Measurements from ENCODE around the gene PURA. TPM values are rescaled to one million over a fixed set of nuclear protein-coding genes. Genes with fewer than 3 reads are reported as not detected.

PURA gene
- total and polyA plus RNA-seq, 2 of the 13 experiments (the other 11 are each of a cell fraction or from before 2014, with no cell fraction given) = 2.0 to 5.0 TPM

DNA sequence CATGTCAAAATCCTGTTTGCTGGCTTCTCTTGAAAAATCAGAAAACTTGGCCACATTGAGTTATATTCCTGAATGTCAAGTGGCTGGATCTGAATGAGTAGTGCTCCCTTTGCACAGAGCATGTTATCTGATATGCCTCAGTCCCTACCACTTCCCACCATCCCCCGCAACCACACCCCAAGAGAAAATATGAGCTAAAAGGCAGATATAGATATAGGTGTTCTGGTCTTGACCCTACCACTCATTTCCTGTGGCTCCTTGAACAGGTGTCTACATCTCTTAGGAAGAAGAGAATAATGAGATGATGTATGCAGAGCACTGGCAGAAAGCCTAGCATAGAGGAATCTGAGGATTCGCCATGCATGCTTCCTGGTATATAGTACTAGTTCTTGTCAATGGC is 54.5 kb downstream of the PURA start (continued):
- TF ChIP-seq, protein P1, sequence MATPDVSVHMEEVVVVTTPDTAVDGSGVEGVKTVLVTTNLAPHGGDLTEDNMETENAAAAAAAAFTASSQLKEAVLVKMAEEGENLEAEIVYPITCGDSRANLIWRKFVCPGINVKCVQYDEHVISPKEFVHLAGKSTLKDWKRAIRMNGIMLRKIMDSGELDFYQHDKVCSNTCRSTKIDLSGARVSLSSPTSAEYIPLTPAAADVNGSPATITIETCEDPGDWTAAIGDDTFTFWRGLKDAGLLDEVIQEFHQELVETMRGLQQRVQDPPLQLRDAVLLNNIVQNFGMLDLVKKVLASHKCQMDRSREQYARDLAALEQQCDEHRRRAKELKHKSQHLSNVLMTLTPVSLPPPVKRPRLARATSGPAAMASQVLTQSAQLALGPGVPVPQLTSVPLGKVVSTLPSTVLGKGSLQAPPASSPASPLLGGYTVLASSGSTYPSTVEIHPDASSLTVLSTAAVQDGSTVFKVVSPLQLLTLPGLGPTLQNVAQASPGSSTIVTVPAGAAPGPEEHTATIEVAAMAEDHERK (CRISPR knock-in tag; IDR thresholded peaks at IDR 0.05; ENCODE audit: low read depth) = no peak
- TF ChIP-seq SKI (IDR thresholded peaks at IDR 0.05; ENCODE audit: partially characterized antibody) = no peak
- no peak for TF ChIP-seq EZH2 (conservative IDR thresholded peaks at IDR 0.05; ENCODE audit: low read depth, low read length)
- TF ChIP-seq ZNF720 (CRISPR knock-in tag; IDR thresholded peaks at IDR 0.05) = no peak
- no peak for TF ChIP-seq ZNF598 (CRISPR knock-in tag; IDR thresholded peaks at IDR 0.05; ENCODE audit: borderline replicate concordance)
- no peak for TF ChIP-seq HOXD1 (CRISPR knock-in tag; IDR thresholded peaks at IDR 0.05)

DNA sequence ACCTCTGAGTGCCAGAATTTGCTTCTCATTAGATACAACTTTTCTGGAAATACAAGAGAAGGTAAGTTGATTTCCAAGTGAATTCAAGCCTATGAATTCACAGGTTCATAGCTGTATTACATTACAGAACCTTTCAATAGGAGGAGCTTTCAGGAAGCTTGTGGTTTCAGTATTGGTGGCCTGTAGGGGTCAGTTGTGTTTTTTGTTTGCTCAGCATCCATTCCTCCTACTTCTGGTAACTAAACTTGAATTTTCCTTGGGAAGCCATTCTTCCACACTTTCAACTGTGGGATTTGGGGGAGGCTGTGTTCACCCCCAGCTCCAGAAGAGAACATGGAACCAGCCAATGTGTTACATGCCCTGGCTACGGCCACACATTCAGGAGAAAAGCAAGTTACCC is 55.5 kb downstream of the PURA start:
- H3K4me1 ChIP-seq (ENCODE audit: insufficient read depth, low read length) = peaks cover 47% of the 10 kb centered on the region
- no peak for DNase-seq (ENCODE audit: low spot score)
- no peak for FAIRE-seq
- in situ Hi-C loops (cut with HindIII; ENCODE audit: extremely low pct_ligation_motif_present, low pct_unique_long_range_greater_than_20kb) = no loop called here
- TF ChIP-seq ATRX (CRISPR knock-in tag; IDR thresholded peaks at IDR 0.05; ENCODE audit: borderline replicate concordance) (no peak), MAFK (conservative IDR thresholded peaks at IDR 0.05 in 1 of 2, IDR thresholded peaks at IDR 0.05 in 1 of 2; ENCODE audit: low read length in 2 of 2) (peak; percentile 49 to 78), STAG1 (CRISPR knock-in tag; IDR thresholded peaks at IDR 0.05) (peak; percentile 48), MAFF (IDR thresholded peaks at IDR 0.05; ENCODE audit: low read depth, low read length) (0 out of 2 replicates have a peak, but pooled peaks have one; percentile 43)
- TF ChIP-seq, protein P2, sequence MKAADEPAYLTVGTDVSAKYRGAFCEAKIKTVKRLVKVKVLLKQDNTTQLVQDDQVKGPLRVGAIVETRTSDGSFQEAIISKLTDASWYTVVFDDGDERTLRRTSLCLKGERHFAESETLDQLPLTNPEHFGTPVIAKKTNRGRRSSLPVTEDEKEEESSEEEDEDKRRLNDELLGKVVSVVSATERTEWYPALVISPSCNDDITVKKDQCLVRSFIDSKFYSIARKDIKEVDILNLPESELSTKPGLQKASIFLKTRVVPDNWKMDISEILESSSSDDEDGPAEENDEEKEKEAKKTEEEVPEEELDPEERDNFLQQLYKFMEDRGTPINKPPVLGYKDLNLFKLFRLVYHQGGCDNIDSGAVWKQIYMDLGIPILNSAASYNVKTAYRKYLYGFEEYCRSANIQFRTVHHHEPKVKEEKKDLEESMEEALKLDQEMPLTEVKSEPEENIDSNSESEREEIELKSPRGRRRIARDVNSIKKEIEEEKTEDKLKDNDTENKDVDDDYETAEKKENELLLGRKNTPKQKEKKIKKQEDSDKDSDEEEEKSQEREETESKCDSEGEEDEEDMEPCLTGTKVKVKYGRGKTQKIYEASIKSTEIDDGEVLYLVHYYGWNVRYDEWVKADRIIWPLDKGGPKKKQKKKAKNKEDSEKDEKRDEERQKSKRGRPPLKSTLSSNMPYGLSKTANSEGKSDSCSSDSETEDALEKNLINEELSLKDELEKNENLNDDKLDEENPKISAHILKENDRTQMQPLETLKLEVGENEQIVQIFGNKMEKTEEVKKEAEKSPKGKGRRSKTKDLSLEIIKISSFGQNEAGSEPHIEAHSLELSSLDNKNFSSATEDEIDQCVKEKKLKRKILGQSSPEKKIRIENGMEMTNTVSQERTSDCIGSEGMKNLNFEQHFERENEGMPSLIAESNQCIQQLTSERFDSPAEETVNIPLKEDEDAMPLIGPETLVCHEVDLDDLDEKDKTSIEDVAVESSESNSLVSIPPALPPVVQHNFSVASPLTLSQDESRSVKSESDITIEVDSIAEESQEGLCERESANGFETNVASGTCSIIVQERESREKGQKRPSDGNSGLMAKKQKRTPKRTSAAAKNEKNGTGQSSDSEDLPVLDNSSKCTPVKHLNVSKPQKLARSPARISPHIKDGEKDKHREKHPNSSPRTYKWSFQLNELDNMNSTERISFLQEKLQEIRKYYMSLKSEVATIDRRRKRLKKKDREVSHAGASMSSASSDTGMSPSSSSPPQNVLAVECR (CRISPR knock-in tag; IDR thresholded peaks at IDR 0.05; ENCODE audit: borderline replicate concordance) = no peak
- TF ChIP-seq, protein P3, sequence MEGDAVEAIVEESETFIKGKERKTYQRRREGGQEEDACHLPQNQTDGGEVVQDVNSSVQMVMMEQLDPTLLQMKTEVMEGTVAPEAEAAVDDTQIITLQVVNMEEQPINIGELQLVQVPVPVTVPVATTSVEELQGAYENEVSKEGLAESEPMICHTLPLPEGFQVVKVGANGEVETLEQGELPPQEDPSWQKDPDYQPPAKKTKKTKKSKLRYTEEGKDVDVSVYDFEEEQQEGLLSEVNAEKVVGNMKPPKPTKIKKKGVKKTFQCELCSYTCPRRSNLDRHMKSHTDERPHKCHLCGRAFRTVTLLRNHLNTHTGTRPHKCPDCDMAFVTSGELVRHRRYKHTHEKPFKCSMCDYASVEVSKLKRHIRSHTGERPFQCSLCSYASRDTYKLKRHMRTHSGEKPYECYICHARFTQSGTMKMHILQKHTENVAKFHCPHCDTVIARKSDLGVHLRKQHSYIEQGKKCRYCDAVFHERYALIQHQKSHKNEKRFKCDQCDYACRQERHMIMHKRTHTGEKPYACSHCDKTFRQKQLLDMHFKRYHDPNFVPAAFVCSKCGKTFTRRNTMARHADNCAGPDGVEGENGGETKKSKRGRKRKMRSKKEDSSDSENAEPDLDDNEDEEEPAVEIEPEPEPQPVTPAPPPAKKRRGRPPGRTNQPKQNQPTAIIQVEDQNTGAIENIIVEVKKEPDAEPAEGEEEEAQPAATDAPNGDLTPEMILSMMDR (CRISPR knock-in tag; IDR thresholded peaks at IDR 0.05) = peak; percentile 50
- H3K36me3 ChIP-seq (replicated peaks in 1 of 2; ENCODE audit: control insufficient read depth in 1 of 2, insufficient read depth in 2 of 2, low read length in 2 of 2) = no peaks in the 10 kb centered on the region
- no peak overlapping the region for H3K4me2 ChIP-seq (ENCODE audit: low read depth, low read length)
- no peak overlapping the region for H3K4me3 ChIP-seq (replicated peaks in 1 of 3; ENCODE audit: insufficient read depth in 1 of 3, low read depth in 2 of 3, low read length in 3 of 3)
- H3K9me3 ChIP-seq (ENCODE audit: low read length) = no peaks in the 10 kb centered on the region
- H3K9ac ChIP-seq (ENCODE audit: insufficient read depth, low read depth, low read length) = no peak overlapping the region
- no peak overlapping the region for H2AFZ ChIP-seq (ENCODE audit: low read length)
- ChIA-PET POLR2A (interaction anchor here (0.7 kb wide), 1 partner anchor 12 kb away, joined by 4 read pairs; no protein-coding TSS in a partner anchor), CTCF (ENCODE audit: low intra/inter-chr PET ratio, low total read pairs) (no interaction called here)
- BruUV-seq (replicated peaks) = no TSS peak
- intact Hi-C loops (cut with micrococcal nuclease; ENCODE audit: unreplicated experiment) = no loop called here
- peak; percentile 51; the same call in 2 of the 3 replicates for ATAC-seq
- H3K27me3 ChIP-seq (ENCODE audit: control insufficient read depth in 1 of 2, insufficient read depth in 2 of 2, low read length in 2 of 2) = no peaks in the 10 kb centered on the region
- no peaks in the 10 kb centered on the region for H3K79me2 ChIP-seq (ENCODE audit: insufficient read depth, low read length)
- no peak overlapping the region for H3K27ac ChIP-seq (ENCODE audit: extremely low read length, insufficient read depth, low read length)
- no peaks in the 10 kb centered on the region for H4K20me1 ChIP-seq (ENCODE audit: insufficient read depth, low read length)
- 100% methylated on average over 1 of the region's 1 CpG for WGBS (ENCODE audit: low lambda C conversion rate)
